CD14-positive monocyte (primary cell): ENCODE data around the gene LAMTOR1. TPM values are rescaled to one million over a fixed set of nuclear protein-coding genes. Genes with fewer than 3 reads are reported as not detected.

Source experiments
- DNase-seq, 3 donors: peaks; one replicate each; pipeline ENCODE4 v3.0.0-alpha.2; 2011 to 2022
- H2AFZ ChIP-seq: 2 replicates; pipeline ENCODE4 v1.6.0; 2012; ENCODE audit warnings: mild to moderate bottlenecking, low read depth, low read length, inconsistent platforms; ENCODE audit not compliant: insufficient read depth, poor library complexity, severe bottlenecking
- H3K27ac ChIP-seq, 2 donors: 1 replicate in 1 of 2; 2 replicates in 1 of 2; pipeline ENCODE4 v1.5.1; 2012 to 2013; ENCODE audit warnings: low read length in 2 of 2, control low read depth in 1 of 2, inconsistent platforms in 1 of 2, low read depth in 1 of 2, mild to moderate bottlenecking in 1 of 2
- H3K27me3 ChIP-seq, 2 donors: one replicate each; pipeline versions ENCODE4 v1.6.0 to v1.6.1; 2011 to 2013; ENCODE audit warnings: low read length in 2 of 2; ENCODE audit not compliant: control insufficient read depth in 2 of 2, insufficient read depth in 2 of 2
- H3K36me3 ChIP-seq, 2 donors: replicated peaks in 1 of 2; 1 replicate in 1 of 2; 2 replicates in 1 of 2; pipeline versions ENCODE4 v1.5.1 to v1.6.1; 2012 to 2013; ENCODE audit warnings: low read length in 2 of 2, control low read depth in 1 of 2, inconsistent platforms in 1 of 2, mild to moderate bottlenecking in 1 of 2; ENCODE audit not compliant: insufficient read depth in 2 of 2, control insufficient read depth in 1 of 2
- H3K4me1 ChIP-seq, 2 donors: 1 replicate in 1 of 2; 2 replicates in 1 of 2; pipeline versions ENCODE4 v1.5.1 to v1.6.1; 2012 to 2013; ENCODE audit warnings: low read length in 2 of 2, control low read depth in 1 of 2, inconsistent platforms in 1 of 2, mild to moderate bottlenecking in 1 of 2, moderate library complexity in 1 of 2; ENCODE audit not compliant: insufficient read depth in 2 of 2, control insufficient read depth in 1 of 2
- H3K4me2 ChIP-seq: replicated peaks from 2 replicates; pipeline ENCODE3; 2012; ENCODE audit warnings: low read length, moderate library complexity, mild to moderate bottlenecking; ENCODE audit not compliant: poor library complexity, severe bottlenecking; ENCODE audit errors: extremely low read depth
- H3K4me3 ChIP-seq, 3 experiments: fragments of 200-600 bp in 1 of 3; sonication (generic) in 1 of 3; replicated peaks in 1 of 3; 1 replicate in 2 of 3; 2 replicates in 1 of 3; pipeline ENCODE4 v1.5.1; 2011 to 2013; ENCODE audit warnings: low read length in 3 of 3, mild to moderate bottlenecking in 3 of 3, control low read depth in 2 of 3, low read depth in 2 of 3, inconsistent platforms in 1 of 3, moderate library complexity in 1 of 3
- H3K79me2 ChIP-seq: 2 replicates; pipeline ENCODE4 v1.6.0; 2012; ENCODE audit warnings: mild to moderate bottlenecking, control low read depth, inconsistent platforms, low read length, moderate library complexity; ENCODE audit not compliant: insufficient read depth
- H3K9ac ChIP-seq: 2 replicates; pipeline ENCODE4 v1.6.0; 2017; ENCODE audit warnings: low read length, mild to moderate bottlenecking; ENCODE audit not compliant: insufficient read depth, poor library complexity, severe bottlenecking
- H3K9me3 ChIP-seq, 2 donors: replicated peaks in 1 of 2; 1 replicate in 1 of 2; 2 replicates in 1 of 2; pipeline versions ENCODE4 v1.5.1 to v1.6.1; 2012 to 2013; ENCODE audit warnings: low read length in 2 of 2, control low read depth in 1 of 2; ENCODE audit not compliant: control insufficient read depth in 1 of 2, insufficient read depth in 1 of 2
- H4K20me1 ChIP-seq: 2 replicates; pipeline ENCODE4 v1.6.0; 2012; ENCODE audit warnings: mild to moderate bottlenecking, low read length, control low read depth, moderate library complexity; ENCODE audit not compliant: insufficient read depth
- H3K27ac Mint-ChIP-seq, 7 donors: one replicate each; pipeline ENCODE4 v1.8.0; 2020; ENCODE audit warnings: mild to moderate bottlenecking in 7 of 7, mixed read lengths in 7 of 7, moderate library complexity in 6 of 7, inconsistent platforms in 2 of 7
- H3K27me3 Mint-ChIP-seq, 3 donors: one replicate each; pipeline ENCODE4 v1.8.0; 2021 to 2022; ENCODE audit warnings: low read depth in 3 of 3, mild to moderate bottlenecking in 3 of 3, mixed read lengths in 3 of 3, moderate library complexity in 3 of 3, inconsistent platforms in 1 of 3
- H3K36me3 Mint-ChIP-seq, 2 donors: one replicate each; pipeline ENCODE4 v1.8.0; 2020; ENCODE audit warnings: mixed read lengths in 2 of 2, inconsistent platforms in 1 of 2, mild to moderate bottlenecking in 1 of 2
- H3K4me1 Mint-ChIP-seq: one replicate; pipeline ENCODE4 v1.8.0; 2020; ENCODE audit warnings: mild to moderate bottlenecking, mixed read lengths
- H3K4me3 Mint-ChIP-seq, 2 donors: one replicate each; pipeline ENCODE4 v1.8.0; 2020; ENCODE audit warnings: mild to moderate bottlenecking in 2 of 2, mixed read lengths in 2 of 2, moderate library complexity in 1 of 2
- H3K9me3 Mint-ChIP-seq, 7 donors: one replicate each; pipeline ENCODE4 v1.8.0; 2020 to 2022; ENCODE audit warnings: mixed read lengths in 7 of 7, mild to moderate bottlenecking in 6 of 7, moderate library complexity in 6 of 7, inconsistent platforms in 2 of 7
- WGBS: methylation state at CpG from one replicate; pipeline ENCODE4 v1.1.5; 2013; ENCODE audit warnings: missing lambda C conversion rate; ENCODE audit not compliant: insufficient coverage; 5-methylcytosine and 5-hydroxymethylcytosine counted together
- intact Hi-C, 2 donors: fragments of 100-400 bp; cut with micrococcal nuclease; formaldehyde crosslinking; loops; one replicate each; pipeline versions ENCODE4 v1.15.0 to v1.15.1; 2023
- polyA plus RNA-seq, 3 donors: library from polyadenylated mRNA; depleted of rRNA in 1 of 3; unstranded in 2 of 3; stranded (reverse) in 1 of 3; fragments of 300-500 nt in 2 of 3; fragments of >200 nt in 1 of 3; fragmentation: Illumina TruSeq in 2 of 3; gene quantifications; 1 replicate in 2 of 3; 2 replicates in 1 of 3; pipeline ENCODE4 v1.2.3, GENCODE V29; 2012 to 2021
- TF ChIP-seq, protein P1 (sequence below): fragments of 200-600 bp; IDR thresholded peaks from one replicate; pipeline ENCODE4 v1.8.0; 2022; ENCODE audit warnings: antibody characterized with exemption, mild to moderate bottlenecking

LAMTOR1 gene
- polyA plus RNA-seq, 3 donors: 224 to 292 (median 256) TPM

DNA sequence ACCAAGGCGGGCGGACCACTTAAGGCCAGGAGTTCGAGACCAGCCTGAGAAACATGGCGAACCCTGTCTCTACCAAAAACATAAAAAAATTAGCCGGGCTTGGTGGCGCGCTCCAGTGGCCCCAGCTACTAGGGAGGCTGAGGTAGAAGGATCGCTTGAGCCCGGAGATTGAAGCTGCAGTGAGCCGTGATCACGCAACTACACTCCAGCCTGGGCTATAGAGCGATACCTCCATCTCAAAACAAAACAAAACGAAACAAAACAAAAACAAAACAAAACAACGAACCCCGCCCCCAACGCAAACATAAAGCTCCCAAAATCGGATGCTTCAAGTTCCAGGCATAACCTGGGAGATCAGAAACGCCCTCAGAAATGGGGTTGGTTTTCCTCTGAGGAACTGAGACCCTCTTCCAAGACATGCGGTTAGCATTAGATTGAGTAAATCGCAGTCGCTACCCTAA lies 21.9 kb downstream of the LAMTOR1 start:
- Histone ChIP-seq H3K79me2 (peaks cover 42% of the 10 kb centered on the region), H2AFZ (peak overlapping the region; percentile 89), H3K9me3 (no peaks in the 10 kb centered on the region), H4K20me1 (no peaks in the 10 kb centered on the region), H3K27ac (peak overlapping the region; percentile 53 to 82), H3K36me3 (peaks cover 0 to 14% of the 10 kb centered on the region in 2 donors), H3K27me3 (no peaks in the 10 kb centered on the region), H3K4me3 (peak overlapping the region; percentile 40 to 98 (median 69)), H3K4me1 (peaks cover 31 to 59% of the 10 kb centered on the region in 2 donors), H3K4me2 (peak overlapping the region; percentile 93), H3K9ac (peak overlapping the region; percentile 47)
- intact Hi-C loops: loop anchor here in 1 of 2 donors (2.0 kb wide), 1 partner anchor 22 kb away; the partner anchor contains the start of gene LAMTOR1
- peak overlapping the region; percentile 96 to 100 (median 98) for H3K27ac Mint-ChIP-seq
- H3K9me3 Mint-ChIP-seq: no peaks in the 10 kb centered on the region
- H3K4me1 Mint-ChIP-seq: peaks cover 43% of the 10 kb centered on the region
- TF ChIP-seq, protein P1, sequence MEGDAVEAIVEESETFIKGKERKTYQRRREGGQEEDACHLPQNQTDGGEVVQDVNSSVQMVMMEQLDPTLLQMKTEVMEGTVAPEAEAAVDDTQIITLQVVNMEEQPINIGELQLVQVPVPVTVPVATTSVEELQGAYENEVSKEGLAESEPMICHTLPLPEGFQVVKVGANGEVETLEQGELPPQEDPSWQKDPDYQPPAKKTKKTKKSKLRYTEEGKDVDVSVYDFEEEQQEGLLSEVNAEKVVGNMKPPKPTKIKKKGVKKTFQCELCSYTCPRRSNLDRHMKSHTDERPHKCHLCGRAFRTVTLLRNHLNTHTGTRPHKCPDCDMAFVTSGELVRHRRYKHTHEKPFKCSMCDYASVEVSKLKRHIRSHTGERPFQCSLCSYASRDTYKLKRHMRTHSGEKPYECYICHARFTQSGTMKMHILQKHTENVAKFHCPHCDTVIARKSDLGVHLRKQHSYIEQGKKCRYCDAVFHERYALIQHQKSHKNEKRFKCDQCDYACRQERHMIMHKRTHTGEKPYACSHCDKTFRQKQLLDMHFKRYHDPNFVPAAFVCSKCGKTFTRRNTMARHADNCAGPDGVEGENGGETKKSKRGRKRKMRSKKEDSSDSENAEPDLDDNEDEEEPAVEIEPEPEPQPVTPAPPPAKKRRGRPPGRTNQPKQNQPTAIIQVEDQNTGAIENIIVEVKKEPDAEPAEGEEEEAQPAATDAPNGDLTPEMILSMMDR: no peak
- WGBS: 94% methylated on average over 9 of the region's 21 CpGs
- H3K36me3 Mint-ChIP-seq: peaks cover 10 to 16% of the 10 kb centered on the region in 2 donors
- no peak for DNase-seq
- H3K4me3 Mint-ChIP-seq: peak overlapping the region; percentile 84 to 98
- H3K27me3 Mint-ChIP-seq: no peaks in the 10 kb centered on the region

DNA sequence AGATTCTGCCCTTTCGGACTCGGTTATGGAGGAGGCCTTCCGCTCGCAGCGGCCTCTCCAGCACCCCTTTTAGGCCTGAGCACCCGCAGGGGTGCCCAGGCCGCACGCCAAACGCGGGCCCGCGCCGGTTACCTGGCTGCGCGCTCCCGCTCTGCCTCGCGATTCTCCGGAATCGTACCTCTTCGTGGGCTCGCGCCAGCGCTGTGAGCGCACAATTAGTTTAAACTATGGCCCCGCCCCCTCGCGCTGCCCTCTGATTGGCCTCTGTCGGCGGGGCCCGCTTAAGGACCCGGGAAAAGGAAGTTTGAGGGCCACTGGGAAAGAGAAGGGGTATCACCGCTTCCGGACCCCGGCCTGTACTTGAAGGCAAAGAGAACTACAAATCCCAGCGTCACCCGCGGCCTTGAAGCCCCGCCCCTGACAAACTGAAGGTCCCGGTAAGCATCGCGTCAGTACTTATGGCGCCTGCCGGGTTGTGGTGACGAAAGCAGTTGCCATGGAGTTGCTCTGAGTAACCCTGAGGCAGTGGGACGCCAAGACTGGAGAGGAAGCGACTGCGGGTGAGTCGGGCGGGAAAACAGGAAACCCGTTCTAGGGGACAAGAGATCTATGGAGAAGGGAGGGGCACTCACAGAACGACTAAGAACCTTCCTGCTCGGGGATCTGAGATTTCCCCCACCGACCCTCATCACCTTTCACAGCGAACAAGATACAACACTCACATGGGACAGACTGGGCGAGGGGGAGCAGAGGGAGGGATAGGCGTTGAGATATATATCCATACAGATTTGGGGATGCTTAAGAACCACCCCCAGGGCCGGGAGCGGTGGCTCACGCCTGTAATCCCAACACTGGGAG lies 22.5 kb downstream of the LAMTOR1 start, which contains the start of the genes LRRC51 and NUMA1:
Gene LRRC51 (plus strand): TSS at position 525 of the 858 bp plus-strand sequence. CDS start 8,234 bp downstream, outside the sequence.
Gene NUMA1 (minus strand): TSS at position 217 of the 858 bp plus-strand sequence. CDS start 44,599 bp downstream, outside the sequence.
- intact Hi-C loops: loop anchor here in 1 of 2 donors (2.0 kb wide), 1 partner anchor 22 kb away; the partner anchor contains the start of gene LAMTOR1
- Mint-ChIP-seq H3K4me3 (peak within 1 kb of the TSS; percentile 84 to 98), H3K27ac (peak within 1 kb of the TSS; percentile 96 to 100 (median 98)), H3K9me3 (no peaks in the 10 kb centered on the region), H3K4me1 (peaks cover 47% of the 10 kb centered on the region), H3K27me3 (no peaks in the 10 kb centered on the region), H3K36me3 (peaks cover 5 to 9% of the 10 kb centered on the region in 2 donors)
- DNase-seq: peak; percentile 100
- H3K27me3 ChIP-seq: no peaks in the 10 kb centered on the region
- H2AFZ ChIP-seq: peak within 1 kb of the TSS; percentile 89
- H3K4me2 ChIP-seq: peak within 1 kb of the TSS; percentile 93
- TF ChIP-seq, protein P1: no peak
- H4K20me1 ChIP-seq: no peaks in the 10 kb centered on the region
- H3K79me2 ChIP-seq: peaks cover 49% of the 10 kb centered on the region
- peak within 1 kb of the TSS; percentile 53 to 82 for H3K27ac ChIP-seq
- H3K36me3 ChIP-seq: peaks cover 0 to 8% of the 10 kb centered on the region in 2 donors
- under 1% methylated on average over 46 of the region's 60 CpGs for WGBS
- peak within 1 kb of the TSS; percentile 65 for H3K9ac ChIP-seq
- peaks cover 35 to 65% of the 10 kb centered on the region in 2 donors for H3K4me1 ChIP-seq
- no peaks in the 10 kb centered on the region for H3K9me3 ChIP-seq
- H3K4me3 ChIP-seq: peak within 1 kb of the TSS; percentile 69 to 98 (median 72)
